ENCODE data around the gene ARHGEF5.
"Not testable (repeated sequence)": the region's sequence is repeated elsewhere in the genome, so short reads cannot be mapped to it uniquely, and the experiment has no call there.

- TF ChIP-seq CTCF (IDR thresholded peaks at IDR 0.05); EP300 (IDR thresholded peaks at IDR 0.05; ENCODE audit: borderline replicate concordance in 1 of 2, low read depth in 1 of 2, low read length in 1 of 2); TAF1 (IDR thresholded peaks at IDR 0.05; ENCODE audit: borderline replicate concordance, low read depth, low read length); POLR2AphosphoS5 (IDR thresholded peaks at IDR 0.05; ENCODE audit: low read depth, low read length); TCF12 (IDR thresholded peaks at IDR 0.05); MXI1 (IDR thresholded peaks at IDR 0.05; ENCODE audit: low read depth, low read length); NRF1 (IDR thresholded peaks at IDR 0.05; ENCODE audit: low read depth, low read length); REST (IDR thresholded peaks at IDR 0.05; ENCODE audit: low read depth, low read length); EZH2phosphoT487 (IDR thresholded peaks at IDR 0.05; ENCODE audit: borderline replicate concordance, low read depth); YY1 (IDR thresholded peaks at IDR 0.05; ENCODE audit: low read depth); GABPA (IDR thresholded peaks at IDR 0.05; ENCODE audit: low read depth); USF2 (IDR thresholded peaks at IDR 0.05; ENCODE audit: borderline replicate concordance, low read depth, low read length): not testable (repeated sequence)
Observed at GRCh38 chr7:144323359-144323758, 31.8 kb upstream of the ARHGEF5 start.
